Measurements from ENCODE around the gene MAD1L1.

DNA sequence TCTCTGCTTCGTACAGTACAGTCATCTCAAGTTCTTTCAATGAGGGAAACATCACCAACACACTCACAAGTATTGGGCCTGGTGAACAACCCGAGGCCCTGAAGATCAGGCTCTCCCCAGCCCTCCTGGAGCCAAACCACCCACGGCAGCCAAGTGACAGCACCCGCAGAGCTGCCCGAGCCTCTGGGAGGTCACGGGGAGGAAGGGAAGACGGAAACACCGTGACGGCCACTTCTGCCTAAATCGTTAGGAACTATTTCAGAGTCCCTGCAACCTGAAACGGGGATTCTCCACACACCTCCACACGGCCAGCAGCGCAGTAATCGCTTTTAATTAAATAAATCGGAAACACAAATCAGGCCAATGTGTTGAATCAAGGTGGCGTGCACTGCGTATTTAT, 222.6 kb downstream of the MAD1L1 start:
- no peak for TF ChIP-seq GATA2 (IDR thresholded peaks at IDR 0.05; ENCODE audit: insufficient read depth, insufficient read length, low read depth, low read length)
- TF ChIP-seq, protein P1, sequence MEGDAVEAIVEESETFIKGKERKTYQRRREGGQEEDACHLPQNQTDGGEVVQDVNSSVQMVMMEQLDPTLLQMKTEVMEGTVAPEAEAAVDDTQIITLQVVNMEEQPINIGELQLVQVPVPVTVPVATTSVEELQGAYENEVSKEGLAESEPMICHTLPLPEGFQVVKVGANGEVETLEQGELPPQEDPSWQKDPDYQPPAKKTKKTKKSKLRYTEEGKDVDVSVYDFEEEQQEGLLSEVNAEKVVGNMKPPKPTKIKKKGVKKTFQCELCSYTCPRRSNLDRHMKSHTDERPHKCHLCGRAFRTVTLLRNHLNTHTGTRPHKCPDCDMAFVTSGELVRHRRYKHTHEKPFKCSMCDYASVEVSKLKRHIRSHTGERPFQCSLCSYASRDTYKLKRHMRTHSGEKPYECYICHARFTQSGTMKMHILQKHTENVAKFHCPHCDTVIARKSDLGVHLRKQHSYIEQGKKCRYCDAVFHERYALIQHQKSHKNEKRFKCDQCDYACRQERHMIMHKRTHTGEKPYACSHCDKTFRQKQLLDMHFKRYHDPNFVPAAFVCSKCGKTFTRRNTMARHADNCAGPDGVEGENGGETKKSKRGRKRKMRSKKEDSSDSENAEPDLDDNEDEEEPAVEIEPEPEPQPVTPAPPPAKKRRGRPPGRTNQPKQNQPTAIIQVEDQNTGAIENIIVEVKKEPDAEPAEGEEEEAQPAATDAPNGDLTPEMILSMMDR (IDR thresholded peaks at IDR 0.05; ENCODE audit: extremely low read depth in 1 of 2, insufficient read depth in 1 of 2, low read depth in 1 of 2, low read length in 2 of 2), result no peak
